Chondrocyte (in vitro differentiated cells): Measurements from ENCODE around the gene PLAC1. TPM values are rescaled to one million over a fixed set of nuclear protein-coding genes. Genes with fewer than 3 reads are reported as not detected.
A peak's percentile ranks its signal among the peaks of the same experiment; 100 is the strongest.

Experiments
- DNase-seq: peaks from one replicate; pipeline ENCODE4 v3.0.0; 2021; ENCODE audit warnings: mixed read lengths, low spot score
- H3K27ac Mint-ChIP-seq: one replicate; pipeline ENCODE4 v1.8.0; 2021; ENCODE audit warnings: mild to moderate bottlenecking, moderate library complexity, mixed read lengths; ENCODE audit not compliant: unreplicated experiment
- H3K27me3 Mint-ChIP-seq: 2 replicates; pipeline ENCODE4 v1.8.0; 2021; ENCODE audit warnings: low read depth, mixed read lengths
- H3K36me3 Mint-ChIP-seq: 2 replicates; pipeline ENCODE4 v1.8.0; 2021; ENCODE audit warnings: low read depth, mixed read lengths
- H3K4me1 Mint-ChIP-seq: 2 replicates; pipeline ENCODE4 v1.8.0; 2021; ENCODE audit warnings: low read depth, mild to moderate bottlenecking, mixed read lengths
- H3K4me3 Mint-ChIP-seq: one replicate; pipeline ENCODE4 v1.8.0; 2021; ENCODE audit warnings: mild to moderate bottlenecking, moderate library complexity, mixed read lengths; ENCODE audit not compliant: unreplicated experiment
- H3K9me3 Mint-ChIP-seq: 2 replicates; pipeline ENCODE4 v1.8.0; 2021; ENCODE audit warnings: low read depth, mixed read lengths
- CTCF ChIP-seq: fragments of 200-600 bp; sonication (generic); IDR thresholded peaks from 2 replicates; pipeline ENCODE4 v1.5.0; 2021; ENCODE audit warnings: antibody characterized with exemption, mild to moderate bottlenecking, moderate library complexity
- total RNA-seq: library from RNA; stranded (reverse); gene quantifications from 3 replicates; pipeline ENCODE4 v1.2.1, GENCODE V29; 2021

PLAC1 gene
- total RNA-seq, 1 donor from 2014 or later: not detected

- no peak for DNase-seq
- Mint-ChIP-seq H3K27ac (no peak overlapping the region), H3K4me1 (peaks cover 26% of the 10 kb centered on the region), H3K27me3 (no peaks in the 10 kb centered on the region), H3K4me3 (no peak overlapping the region), H3K9me3 (peaks cover 3% of the 10 kb centered on the region), H3K36me3 (no peaks in the 10 kb centered on the region)
- no peak for TF ChIP-seq CTCF
Measured at GRCh38 chrX:134671294-134671693, 13.0 kb upstream of the PLAC1 start.

GRCh38 chrX:134670134-134670924 is 12.1 kb upstream of the PLAC1 start:
- DNase-seq: no peak
- H3K4me3 Mint-ChIP-seq: no peak overlapping the region
- TF ChIP-seq CTCF: peak; percentile 9
- peaks cover 3% of the 10 kb centered on the region for H3K9me3 Mint-ChIP-seq
- peak overlapping the region; percentile 98 for H3K27ac Mint-ChIP-seq
- no peaks in the 10 kb centered on the region for H3K27me3 Mint-ChIP-seq
- H3K36me3 Mint-ChIP-seq: no peaks in the 10 kb centered on the region
- H3K4me1 Mint-ChIP-seq: peaks cover 22% of the 10 kb centered on the region

- Mint-ChIP-seq H3K27ac (peak overlapping the region; percentile 98), H3K4me3 (peak overlapping the region; percentile 49), H3K4me1 (peaks cover 22% of the 10 kb centered on the region), H3K9me3 (peaks cover 3% of the 10 kb centered on the region), H3K27me3 (no peaks in the 10 kb centered on the region), H3K36me3 (no peaks in the 10 kb centered on the region)
- TF ChIP-seq CTCF: no peak
- DNase-seq: no peak
Measured at GRCh38 chrX:134669378-134670098, 11.3 kb upstream of the PLAC1 start.

- no peak for DNase-seq
- TF ChIP-seq CTCF: no peak
- Mint-ChIP-seq H3K9me3 (peaks cover 3% of the 10 kb centered on the region), H3K27ac (no peak overlapping the region), H3K27me3 (no peaks in the 10 kb centered on the region), H3K4me1 (peaks cover 10% of the 10 kb centered on the region), H3K4me3 (no peak overlapping the region), H3K36me3 (no peaks in the 10 kb centered on the region)
Measured at GRCh38 chrX:134664202-134664601, 5.9 kb upstream of the PLAC1 start.

- H3K4me1 Mint-ChIP-seq: peaks cover 6% of the 10 kb centered on the region
- no peaks in the 10 kb centered on the region for H3K9me3 Mint-ChIP-seq
- no peak for TF ChIP-seq CTCF
- no peak overlapping the region for H3K4me3 Mint-ChIP-seq
- no peaks in the 10 kb centered on the region for H3K36me3 Mint-ChIP-seq
- H3K27me3 Mint-ChIP-seq: no peaks in the 10 kb centered on the region
- no peak for DNase-seq
- no peak overlapping the region for H3K27ac Mint-ChIP-seq
Measured at GRCh38 chrX:134661295-134661694, 3.0 kb upstream of the PLAC1 start.
